Hepatic stellate cell (primary cell): ENCODE results near the gene SLC6A7.

ENCODE experiments used
- DNase-seq: peaks from one replicate; pipeline ENCODE4 v3.0.0; 2011; ENCODE audit warnings: low spot score

The SLC6A7 gene

GRCh38 chr5:150189728-150190502, at the start of gene SLC6A7:
Gene SLC6A7, plus strand, starts transcription at chr5:150190062. Its CDS starts 266 bp downstream, at chr5:150190328.
- DNase-seq, result no peak

- DNase-seq, result peak; percentile 72
These were observed 49.0 kb upstream of the SLC6A7 start for GRCh38 chr5:150140830-150141229.

GRCh38 chr5:150141544-150142184, 48.2 kb upstream of the SLC6A7 start:
- peak; percentile 83 for DNase-seq

- no peak for DNase-seq
These were observed 47.5 kb upstream of the SLC6A7 start for GRCh38 chr5:150142185-150142958.

GRCh38 chr5:150142959-150143349, 46.9 kb upstream of the SLC6A7 start:
- DNase-seq, result peak; percentile 69

GRCh38 chr5:150143350-150144245, 46.3 kb upstream of the SLC6A7 start:
- peak; percentile 92 for DNase-seq

- peak; percentile 81 for DNase-seq
These were observed 45.5 kb upstream of the SLC6A7 start for GRCh38 chr5:150144246-150144801.

GRCh38 chr5:150144879-150145278, 45.0 kb upstream of the SLC6A7 start:
- DNase-seq, result no peak

- no peak for DNase-seq
These were observed 43.6 kb upstream of the SLC6A7 start for GRCh38 chr5:150146235-150146634.

- DNase-seq, result no peak
These were observed 42.8 kb upstream of the SLC6A7 start for GRCh38 chr5:150146862-150147601.

GRCh38 chr5:150147670-150148069, 42.2 kb upstream of the SLC6A7 start:
- DNase-seq, result no peak

GRCh38 chr5:150148117-150148927, 41.5 kb upstream of the SLC6A7 start:
- DNase-seq, result no peak

- DNase-seq, result no peak
These were observed 40.2 kb upstream of the SLC6A7 start for GRCh38 chr5:150149618-150150017.

- no peak for DNase-seq
These were observed 37.0 kb upstream of the SLC6A7 start for GRCh38 chr5:150152636-150153462.

GRCh38 chr5:150153483-150153882, 36.4 kb upstream of the SLC6A7 start:
- no peak for DNase-seq

- DNase-seq, result no peak
These were observed 35.8 kb upstream of the SLC6A7 start for GRCh38 chr5:150153957-150154617.

- no peak for DNase-seq
These were observed 35.2 kb upstream of the SLC6A7 start for GRCh38 chr5:150154618-150155128.
